ENCODE measurements around the gene MAN2C1. TPM values are rescaled to one million over a fixed set of nuclear protein-coding genes. Genes with fewer than 3 reads are reported as not detected.
"Not testable (repeated sequence)": the region's sequence is repeated elsewhere in the genome, so short reads cannot be mapped to it uniquely, and the experiment has no call there.

The MAN2C1 gene
- total RNA-seq, 4 donors from 2014 or later, result 97.2 to 527 (median 180) TPM

GRCh38 chr15:75314552-75315290, 53.7 kb downstream of the MAN2C1 start:
- Histone ChIP-seq H3K9me3 (no peaks in the 10 kb centered on the region), H3K4me3 (no peak overlapping the region), H3K27me3 (no peaks in the 10 kb centered on the region), H3K36me3 (no peaks in the 10 kb centered on the region), H3K4me1 (no peaks in the 10 kb centered on the region), H3K27ac (no peak overlapping the region)
- no peak for TF ChIP-seq POLR2A (IDR thresholded peaks at IDR 0.05)
- no peak for TF ChIP-seq EP300 (IDR thresholded peaks at IDR 0.05)
- TF ChIP-seq POLR2AphosphoS5 (IDR thresholded peaks at IDR 0.05), result no peak
- no peak for TF ChIP-seq CTCF (IDR thresholded peaks at IDR 0.05)
- WGBS, result 88% methylated on average over 5 of the region's 5 CpGs
- DNase-seq (ENCODE audit: low spot score in 2 of 2), result no peak

GRCh38 chr15:75313116-75313845, 55.1 kb downstream of the MAN2C1 start:
- Histone ChIP-seq H3K36me3 (no peaks in the 10 kb centered on the region), H3K4me1 (no peaks in the 10 kb centered on the region), H3K9me3 (no peaks in the 10 kb centered on the region), H3K4me3 (no peak overlapping the region), H3K27ac (no peak overlapping the region), H3K27me3 (peaks cover 8% of the 10 kb centered on the region)
- 90% methylated on average over 6 of the region's 13 CpGs for WGBS
- DNase-seq (ENCODE audit: low spot score in 2 of 2), result no peak
- TF ChIP-seq POLR2AphosphoS5 (IDR thresholded peaks at IDR 0.05) (no peak), POLR2A (IDR thresholded peaks at IDR 0.05) (no peak), EP300 (IDR thresholded peaks at IDR 0.05) (no peak), CTCF (IDR thresholded peaks at IDR 0.05) (no peak)

- H3K4me1 ChIP-seq; DNase-seq (ENCODE audit: low spot score in 2 of 2); H3K36me3 ChIP-seq; H3K27ac ChIP-seq; H3K4me3 ChIP-seq; H3K9me3 ChIP-seq: not testable (repeated sequence)
- H3K27me3 ChIP-seq, result peaks cover 11% of the 10 kb centered on the region
- WGBS, result 92% methylated on average over 1 of the region's 1 CpG
Observed at GRCh38 chr15:75312548-75312947, 55.9 kb downstream of the MAN2C1 start.

GRCh38 chr15:75309711-75310110, 58.7 kb downstream of the MAN2C1 start:
- H3K9me3 ChIP-seq, result no peaks in the 10 kb centered on the region
- no peak overlapping the region for H3K4me3 ChIP-seq
- DNase-seq (ENCODE audit: low spot score in 2 of 2), result no peak
- no peaks in the 10 kb centered on the region for H3K4me1 ChIP-seq
- peaks cover 23% of the 10 kb centered on the region for H3K27me3 ChIP-seq
- TF ChIP-seq CTCF (IDR thresholded peaks at IDR 0.05), result no peak
- TF ChIP-seq EP300 (IDR thresholded peaks at IDR 0.05), result no peak
- no peak for TF ChIP-seq POLR2AphosphoS5 (IDR thresholded peaks at IDR 0.05)
- no peak for TF ChIP-seq POLR2A (IDR thresholded peaks at IDR 0.05)
- no peaks in the 10 kb centered on the region for H3K36me3 ChIP-seq
- H3K27ac ChIP-seq, result no peak overlapping the region

GRCh38 chr15:75307778-75308390, 60.5 kb downstream of the MAN2C1 start:
- Histone ChIP-seq H3K4me3 (no peak overlapping the region), H3K27me3 (peaks cover 23% of the 10 kb centered on the region), H3K36me3 (no peaks in the 10 kb centered on the region), H3K4me1 (no peaks in the 10 kb centered on the region), H3K9me3 (no peaks in the 10 kb centered on the region), H3K27ac (no peak overlapping the region)
- no peak for TF ChIP-seq POLR2AphosphoS5 (IDR thresholded peaks at IDR 0.05)
- TF ChIP-seq POLR2A (IDR thresholded peaks at IDR 0.05), result no peak
- no peak for TF ChIP-seq EP300 (IDR thresholded peaks at IDR 0.05)
- peak in 1 of 2 donors; percentile 28 for TF ChIP-seq CTCF (IDR thresholded peaks at IDR 0.05)
- no peak for DNase-seq (ENCODE audit: low spot score in 2 of 2)
- 50% methylated on average over 9 of the region's 15 CpGs for WGBS
